Measurements from ENCODE around the gene SESN3.

Gene SESN3

DNA sequence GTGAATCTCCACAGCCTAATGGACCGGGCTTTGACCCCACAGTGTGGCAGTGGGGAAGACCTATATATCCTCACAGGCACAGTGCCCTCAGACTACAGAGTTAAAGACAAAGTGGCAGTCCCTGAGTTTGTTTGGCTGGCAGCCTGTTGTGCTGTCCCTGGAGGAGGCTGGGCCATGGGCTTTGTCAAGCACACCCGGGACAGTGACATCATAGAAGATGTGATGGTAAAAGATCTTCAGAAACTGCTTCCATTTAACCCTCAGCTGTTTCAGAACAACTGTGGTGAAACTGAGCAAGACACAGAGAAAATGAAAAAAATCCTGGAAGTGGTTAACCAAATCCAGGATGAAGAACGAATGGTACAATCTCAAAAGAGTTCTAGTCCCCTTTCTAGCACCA is 102.4 kb downstream of the SESN3 start:
- DNase-seq, result no peak

DNA sequence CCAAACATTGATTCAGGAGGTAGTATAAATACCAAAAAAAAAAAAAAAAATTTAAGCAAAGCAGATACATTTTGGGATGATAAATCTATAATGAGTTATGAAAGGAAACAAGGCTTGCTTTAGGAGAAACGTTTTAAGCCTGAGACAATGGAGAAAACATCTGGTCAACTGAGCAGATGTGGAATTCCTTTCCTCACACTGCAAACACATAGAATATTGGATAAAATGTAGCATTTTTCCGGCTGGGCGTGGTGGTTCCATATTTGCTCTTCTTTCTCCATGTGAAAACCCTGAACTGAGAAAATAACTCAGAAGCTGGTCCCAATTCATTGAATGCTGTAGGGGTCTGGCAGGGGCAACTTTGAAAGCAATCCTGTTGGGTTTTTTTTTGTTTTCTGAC is 107.4 kb downstream of the SESN3 start:
- no peak for DNase-seq

DNA sequence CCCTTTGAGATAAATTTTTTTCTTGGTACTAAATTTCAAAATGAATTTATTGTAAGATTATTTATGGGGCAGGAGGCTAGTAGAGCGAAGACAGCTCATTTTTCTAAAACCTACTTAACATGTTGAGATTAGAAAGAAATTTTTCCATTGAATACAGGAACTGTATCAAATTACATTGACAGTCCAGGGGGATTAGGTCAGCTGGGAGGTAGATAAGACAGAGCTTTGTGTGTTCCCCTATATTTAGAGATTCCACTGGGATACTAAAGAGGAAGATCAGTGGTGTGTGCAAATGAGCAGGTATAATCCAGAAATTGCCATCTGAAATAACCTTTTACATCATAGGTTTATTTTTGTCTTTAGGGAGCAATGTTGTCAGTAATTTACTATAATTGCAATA is 109.3 kb downstream of the SESN3 start:
- no peak for DNase-seq

DNA sequence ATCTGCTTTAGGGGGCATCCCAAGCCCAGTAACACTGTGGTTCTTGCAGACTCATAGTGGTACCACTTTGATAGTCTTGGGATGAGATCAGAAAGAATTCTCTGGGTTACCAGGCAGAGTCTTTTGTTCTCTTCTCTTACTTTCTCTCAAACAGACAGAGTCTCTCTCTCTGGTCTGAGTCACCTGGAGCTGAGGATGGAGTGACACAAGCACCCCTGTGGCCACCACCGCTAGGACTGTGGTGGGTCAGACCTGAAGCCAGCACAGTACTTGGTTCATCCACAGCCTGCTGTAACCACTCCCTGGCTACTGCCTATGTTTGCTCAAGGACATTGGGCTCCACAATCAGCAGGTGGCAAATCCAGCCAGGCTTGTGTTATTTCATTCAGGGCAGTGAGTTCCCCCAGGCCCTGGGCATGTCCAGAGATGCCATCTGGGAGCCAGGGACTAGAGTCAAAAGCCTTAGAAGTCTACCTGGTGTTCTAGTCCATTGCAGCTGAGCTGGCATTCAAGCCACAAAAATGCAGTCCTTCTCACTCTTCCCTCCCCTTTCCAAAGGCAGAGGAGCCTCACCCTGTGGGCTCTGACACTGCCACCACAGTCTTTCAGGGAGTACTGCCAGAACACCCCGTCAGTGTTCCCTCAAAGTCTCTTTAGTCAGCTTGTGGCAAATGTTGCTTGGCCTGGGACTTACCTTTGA is 111.5 kb downstream of the SESN3 start:
- no peak for DNase-seq

DNA sequence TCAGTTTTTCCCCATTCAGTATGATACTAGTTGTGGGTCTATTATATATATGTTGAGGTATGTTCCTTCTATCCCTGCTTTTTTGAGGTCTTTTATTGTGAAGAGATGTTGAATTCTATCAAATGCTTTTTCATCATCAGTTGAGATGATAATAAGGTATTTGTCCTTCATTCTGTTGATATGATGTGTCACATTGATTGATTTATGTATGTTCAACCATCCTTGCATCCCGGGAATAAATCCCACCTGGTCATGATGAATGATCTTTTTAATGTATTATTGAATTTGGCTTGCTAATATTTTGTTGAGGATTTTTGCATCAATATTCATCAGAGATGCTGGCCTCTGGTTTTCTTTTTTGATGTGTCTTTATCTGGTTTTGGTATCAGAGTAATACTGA is 115.4 kb downstream of the SESN3 start:
- DNase-seq, result no peak

All from nucleus accumbens (tissue), 56 donors.